HG03108 (cell line): ENCODE measurements around the gene NPIPB6.
A peak's percentile ranks its signal among the peaks of the same experiment; 100 is the strongest.
"Not testable (repeated sequence)": the region's sequence is repeated elsewhere in the genome, so short reads cannot be mapped to it uniquely, and the experiment has no call there.

Source experiments
- ATAC-seq: cut with Tn5 transposase; IDR thresholded peaks from one replicate; pipeline ENCODE4 v1.9.1; 2021; ENCODE audit warnings: moderate library complexity; ENCODE audit not compliant: unreplicated experiment

Gene NPIPB6

GRCh38 chr16:28363408-28363807 lies at the start of gene NPIPB6:
TSS of gene NPIPB6 (minus strand) at chr16:28363508. CDS start at chr16:28362822, 686 bp downstream.
- not testable (repeated sequence) for ATAC-seq

- ATAC-seq = peak; percentile 99
Observed at GRCh38 chr16:28403220-28404072, 40.1 kb upstream of the NPIPB6 start, which contains the start of gene EIF3CL. TSS of gene EIF3CL (minus strand) at chr16:28403841. CDS start at chr16:28403618, 223 bp downstream.

GRCh38 chr16:28392054-28392453 lies 28.7 kb upstream of the NPIPB6 start:
- not testable (repeated sequence) for ATAC-seq

DNA sequence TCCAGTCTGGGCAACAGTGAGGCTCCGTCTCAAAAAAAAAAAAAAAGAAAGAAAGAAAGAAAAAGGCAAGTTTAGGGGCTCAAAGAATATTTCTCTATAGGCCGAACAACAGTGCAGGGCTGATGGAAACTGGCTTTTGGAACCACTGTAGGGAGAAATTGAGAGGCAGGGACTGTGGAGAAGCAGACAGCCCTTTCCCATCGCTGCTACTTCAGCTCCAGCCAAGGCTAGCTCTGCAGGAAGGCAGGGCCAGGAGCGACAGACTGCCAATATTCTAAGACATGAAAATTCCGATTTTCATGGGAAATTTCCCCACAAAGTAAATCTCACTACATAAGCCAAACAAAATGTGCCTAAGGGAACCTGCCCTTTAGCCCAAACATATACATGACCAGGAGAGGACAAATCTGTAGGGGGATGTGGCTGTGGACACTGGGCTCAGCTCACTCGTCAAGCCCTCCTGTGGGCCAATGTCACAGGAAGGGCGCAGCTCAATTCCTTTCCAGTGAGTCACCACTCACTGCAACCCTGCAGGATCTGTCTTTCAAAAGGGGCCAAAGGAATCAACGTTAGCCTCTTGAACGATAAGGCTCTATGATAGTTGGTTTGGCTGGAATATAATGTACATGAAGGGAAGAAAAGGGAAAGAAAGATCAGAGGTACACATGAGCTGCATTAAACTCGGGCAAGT lies 19.0 kb upstream of the NPIPB6 start:
- not testable (repeated sequence) for ATAC-seq

GRCh38 chr16:28377822-28378221 lies 14.5 kb upstream of the NPIPB6 start:
- ATAC-seq = not testable (repeated sequence)

- ATAC-seq = not testable (repeated sequence)
Observed at GRCh38 chr16:28377108-28377625, 13.9 kb upstream of the NPIPB6 start.

GRCh38 chr16:28375115-28375514 lies 11.8 kb upstream of the NPIPB6 start:
- ATAC-seq = not testable (repeated sequence)

DNA sequence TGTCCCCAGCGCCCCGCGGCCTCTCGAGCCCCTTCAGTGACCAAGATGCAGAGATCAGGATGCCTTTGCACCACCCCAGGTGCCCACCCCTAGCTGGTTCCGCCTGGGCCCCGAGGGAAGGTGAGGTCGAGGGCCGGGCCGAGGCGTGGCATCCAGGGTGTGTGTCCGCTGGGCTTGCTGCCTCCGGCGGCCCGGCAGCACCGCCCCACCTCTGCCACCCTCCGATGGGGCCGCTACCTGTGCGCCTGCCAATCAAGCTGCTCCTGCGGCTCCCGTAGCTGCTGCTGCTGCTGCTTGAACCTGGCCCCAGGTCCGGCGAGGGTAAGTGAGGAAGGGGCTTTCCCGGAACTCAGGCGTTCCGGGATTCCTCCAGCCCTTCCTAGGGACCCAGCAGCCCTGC lies 11.0 kb upstream of the NPIPB6 start:
- not testable (repeated sequence) for ATAC-seq

- ATAC-seq = not testable (repeated sequence)
Observed at GRCh38 chr16:28367926-28368325, 4.6 kb upstream of the NPIPB6 start.

DNA sequence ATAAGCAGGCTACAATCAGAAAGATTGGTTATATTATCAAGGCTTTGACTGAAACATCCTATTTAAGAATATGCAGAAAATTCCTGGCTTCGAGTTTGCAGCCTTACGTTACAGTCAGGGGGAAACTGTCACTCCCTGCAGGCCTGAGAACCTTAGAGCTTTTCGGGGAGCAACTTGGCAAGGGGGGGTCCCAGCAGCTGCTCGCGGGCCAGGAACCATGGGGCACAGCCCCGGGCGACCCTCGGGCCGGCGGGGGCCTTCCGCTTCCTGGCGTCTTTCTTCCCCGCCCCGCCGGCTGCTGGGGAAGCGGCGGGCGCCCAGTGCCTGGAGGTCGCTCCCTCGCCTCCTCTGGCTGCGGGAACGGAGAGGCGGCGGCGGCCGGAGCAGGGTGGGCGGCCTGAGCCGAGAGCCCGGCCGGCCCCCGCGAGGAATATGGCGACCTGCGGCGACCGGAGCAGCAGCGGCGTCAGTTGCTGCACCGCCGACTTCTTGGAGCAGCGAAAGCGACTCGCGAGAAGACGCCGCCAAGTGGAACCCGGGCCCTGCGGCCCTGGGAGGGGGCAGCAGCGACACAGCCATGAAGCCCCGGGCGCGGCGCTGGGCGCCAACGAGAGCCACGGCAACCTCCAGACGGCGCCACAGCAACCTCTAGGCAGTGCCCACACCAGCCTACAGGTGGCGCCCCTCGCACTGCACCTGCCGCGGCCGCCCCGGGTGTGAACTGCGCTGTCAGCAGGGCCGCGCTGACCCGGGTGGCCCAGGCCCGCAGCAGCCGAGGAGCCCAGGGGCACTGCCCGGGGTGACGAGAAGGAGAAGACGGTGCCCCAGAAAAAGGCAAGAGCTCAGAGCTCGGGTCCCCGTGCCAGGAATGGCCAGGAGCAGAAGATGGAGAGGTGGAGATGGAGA lies 1.2 kb upstream of the NPIPB6 start:
- peak; percentile 97 for ATAC-seq

- not testable (repeated sequence) for ATAC-seq
Observed at GRCh38 chr16:28362600-28362999, 708 bp downstream of the NPIPB6 start.

DNA sequence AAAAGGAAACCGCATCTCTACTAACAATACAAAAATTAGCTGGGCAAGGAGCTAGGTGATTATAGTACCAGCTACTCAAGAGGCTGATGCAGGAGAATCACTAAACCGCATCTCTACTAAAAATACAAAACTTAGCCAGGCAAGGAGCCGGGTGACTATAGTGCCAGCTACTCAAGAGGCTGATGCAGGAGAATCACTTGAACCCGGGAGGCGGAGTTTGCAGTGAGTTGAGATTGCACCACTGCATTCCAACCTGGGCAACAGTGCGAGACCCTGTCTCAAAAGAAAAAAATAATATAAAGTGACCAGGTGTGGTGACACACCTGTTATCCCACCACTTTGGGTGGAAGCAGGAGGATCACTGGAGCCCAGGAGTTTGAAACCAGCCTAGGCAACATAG lies 25.1 kb downstream of the NPIPB6 start:
- not testable (repeated sequence) for ATAC-seq

- not testable (repeated sequence) for ATAC-seq
Observed at GRCh38 chr16:28336940-28337710, 26.2 kb downstream of the NPIPB6 start.

DNA sequence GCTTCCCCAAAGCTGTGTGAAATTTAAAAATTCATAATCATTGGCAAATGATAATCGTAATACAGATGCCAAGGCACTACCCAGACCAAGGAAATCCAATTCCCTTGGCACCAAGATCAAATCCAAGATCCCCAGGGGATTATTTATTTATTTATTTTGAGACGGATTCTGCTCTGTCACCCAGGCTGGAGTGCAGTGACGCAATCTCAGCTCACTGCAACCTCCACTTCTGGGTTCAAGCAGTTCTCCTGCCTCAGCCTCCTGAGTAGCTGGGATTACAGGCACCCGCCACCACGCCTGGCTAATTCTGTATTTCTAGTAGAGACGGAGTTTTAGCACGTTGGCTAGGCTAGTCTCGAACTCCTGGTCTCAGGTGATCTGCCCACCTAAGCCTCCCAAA lies 27.6 kb downstream of the NPIPB6 start:
- ATAC-seq = not testable (repeated sequence)

DNA sequence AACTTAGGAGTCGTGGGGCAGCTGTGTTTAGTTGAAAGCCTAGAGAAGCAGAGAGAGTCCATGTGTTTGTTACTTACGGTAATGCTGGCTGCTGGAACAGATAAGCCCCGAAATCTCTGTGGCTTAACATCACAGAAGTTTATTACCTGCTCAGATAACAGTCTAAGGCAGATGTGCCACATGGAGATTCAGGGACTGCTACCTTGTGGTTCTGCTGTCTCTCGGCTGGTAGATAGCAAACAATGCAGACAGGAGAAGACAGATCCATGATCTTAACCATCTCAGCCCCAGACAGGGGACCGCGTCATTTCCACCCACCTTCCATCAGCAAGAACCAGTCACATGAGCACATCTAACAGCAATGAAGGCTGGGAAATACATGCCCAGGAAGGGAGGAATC lies 30.7 kb downstream of the NPIPB6 start:
- not testable (repeated sequence) for ATAC-seq

DNA sequence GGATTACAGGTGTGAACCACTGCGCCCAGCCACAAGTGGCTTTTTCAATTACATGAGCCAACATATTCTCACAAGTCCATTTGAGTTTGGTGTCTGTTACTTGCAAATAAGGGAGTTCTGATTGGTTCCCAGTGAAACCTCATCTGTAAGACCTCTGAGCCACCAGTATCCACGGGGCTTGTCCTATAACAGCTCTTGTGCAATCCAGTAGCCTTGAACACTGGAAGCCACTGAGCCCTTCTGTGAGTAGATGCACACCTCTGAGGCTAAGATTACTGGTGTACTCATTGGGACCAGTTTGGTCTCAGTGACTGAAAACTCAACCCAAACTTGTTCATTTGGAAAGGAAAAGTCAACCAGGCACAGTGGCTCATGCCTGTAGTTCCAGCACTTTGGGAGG lies 32.3 kb downstream of the NPIPB6 start:
- ATAC-seq = not testable (repeated sequence)

DNA sequence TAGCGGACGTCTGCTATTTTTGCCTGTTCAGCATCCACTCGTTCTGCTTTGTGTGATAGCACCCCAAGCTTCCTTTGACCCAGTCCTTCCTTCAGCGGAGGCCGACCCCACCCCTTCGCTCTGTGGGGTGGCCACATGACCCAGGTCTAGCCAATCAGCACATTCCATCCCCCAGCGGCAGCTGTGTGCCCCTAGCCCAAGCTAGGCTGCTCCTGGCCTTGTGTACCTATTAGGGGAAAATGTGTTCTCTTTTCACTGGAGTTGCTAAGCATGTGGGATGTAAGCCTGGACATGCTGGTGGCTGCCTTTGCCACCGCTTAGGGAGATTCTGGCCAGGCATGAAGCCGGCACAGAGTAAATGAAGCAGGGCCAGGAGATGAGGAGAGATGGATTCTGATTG lies 33.1 kb downstream of the NPIPB6 start:
- ATAC-seq = not testable (repeated sequence)

DNA sequence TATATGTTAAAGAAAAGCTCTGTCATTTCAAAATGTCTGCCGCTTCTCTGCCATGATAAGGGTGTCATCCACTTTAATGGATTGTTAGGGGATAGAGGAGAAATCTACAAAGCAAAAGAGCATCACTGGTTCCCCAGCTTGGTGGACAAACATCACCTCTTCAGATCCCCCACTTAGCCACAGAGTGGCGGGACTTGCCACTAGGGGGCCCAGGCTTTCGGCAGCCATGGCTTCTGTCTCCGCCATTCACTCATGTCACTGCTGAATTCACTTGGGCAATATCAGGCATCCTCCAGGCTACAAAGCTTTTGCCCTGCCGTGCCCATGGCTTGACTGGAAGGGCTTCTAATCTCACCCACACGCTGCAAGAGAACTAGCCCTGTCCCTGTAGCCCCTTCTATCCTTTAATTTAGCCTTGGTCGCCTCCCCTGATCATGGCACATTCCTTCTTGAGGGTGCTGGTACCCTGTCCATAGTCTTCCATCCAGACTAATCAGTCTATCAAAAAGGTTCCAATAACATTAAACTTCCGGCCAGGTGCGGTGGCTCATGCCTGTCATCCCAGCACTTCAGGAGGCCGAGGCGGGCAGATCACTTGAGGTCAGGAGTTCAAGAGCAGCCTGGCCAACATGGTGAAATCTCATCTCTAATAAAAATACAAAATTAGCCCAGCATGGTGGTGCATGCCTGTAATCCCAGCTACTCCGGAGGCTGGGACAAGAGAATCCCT lies 36.3 kb downstream of the NPIPB6 start:
- peak; percentile 54 for ATAC-seq

- no peak for ATAC-seq
Observed at GRCh38 chr16:28324887-28325279, 38.4 kb downstream of the NPIPB6 start.
